Osteocyte (in vitro differentiated cells): ENCODE data around the gene PLS3. TPM values are rescaled to one million over a fixed set of nuclear protein-coding genes. Genes with fewer than 3 reads are reported as not detected.

Source experiments
- DNase-seq: peaks from one replicate; pipeline ENCODE4 v3.0.0; 2021; ENCODE audit warnings: mixed read lengths; ENCODE audit not compliant: unreplicated experiment; ENCODE audit errors: extremely low spot score
- H3K27ac Mint-ChIP-seq: one replicate; pipeline ENCODE4 v1.8.0; 2021; ENCODE audit warnings: mild to moderate bottlenecking, mixed read lengths; ENCODE audit not compliant: unreplicated experiment
- H3K27me3 Mint-ChIP-seq: one replicate; pipeline ENCODE4 v1.8.0; 2021; ENCODE audit warnings: mixed read lengths; ENCODE audit not compliant: unreplicated experiment
- H3K36me3 Mint-ChIP-seq: one replicate; pipeline ENCODE4 v1.8.0; 2021; ENCODE audit warnings: mixed read lengths; ENCODE audit not compliant: unreplicated experiment
- H3K4me1 Mint-ChIP-seq: one replicate; pipeline ENCODE4 v1.8.0; 2021; ENCODE audit warnings: mixed read lengths; ENCODE audit not compliant: unreplicated experiment
- H3K4me3 Mint-ChIP-seq: one replicate; pipeline ENCODE4 v1.8.0; 2021; ENCODE audit warnings: mild to moderate bottlenecking, moderate library complexity, mixed read lengths; ENCODE audit not compliant: unreplicated experiment
- H3K9me3 Mint-ChIP-seq: one replicate; pipeline ENCODE4 v1.8.0; 2021; ENCODE audit warnings: mixed read lengths; ENCODE audit not compliant: unreplicated experiment
- CTCF ChIP-seq: fragments of 200-600 bp; sonication (generic); IDR thresholded peaks from 2 replicates; pipeline ENCODE4 v1.5.0; 2021; ENCODE audit warnings: antibody characterized with exemption, mild to moderate bottlenecking, moderate library complexity
- total RNA-seq: library from RNA; stranded (reverse); gene quantifications from 2 replicates; pipeline ENCODE4 v1.2.1, GENCODE V29; 2021

PLS3 gene
- total RNA-seq, 1 donor from 2014 or later, result 530 TPM

DNA sequence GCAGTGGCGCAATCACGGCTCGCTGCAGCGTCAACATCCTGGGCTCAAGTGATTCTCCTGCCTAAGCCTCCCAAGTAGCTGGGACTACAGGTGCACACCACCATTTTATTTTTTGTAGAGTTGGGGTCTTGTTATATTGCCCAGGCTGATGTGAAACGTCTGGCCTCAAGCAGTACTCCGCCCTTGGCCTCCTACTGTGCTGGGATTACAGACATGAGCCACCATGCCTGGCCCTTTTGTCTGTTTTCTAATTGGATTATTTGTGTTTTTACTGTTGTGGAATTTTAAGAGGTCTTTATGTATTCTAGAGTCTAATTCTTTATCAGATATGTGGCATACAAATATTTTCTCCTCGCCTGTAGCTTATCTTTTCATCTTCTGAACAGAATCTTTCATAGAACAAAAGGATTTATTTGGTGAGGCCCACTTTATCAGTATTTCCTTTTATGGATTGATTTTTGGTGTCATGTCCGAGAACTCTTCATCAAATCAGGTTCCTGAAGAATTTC lies 18.9 kb downstream of the PLS3 start:
- H3K4me3 Mint-ChIP-seq, result no peak overlapping the region
- no peak for DNase-seq
- no peak for TF ChIP-seq CTCF
- H3K9me3 Mint-ChIP-seq, result no peaks in the 10 kb centered on the region
- peaks cover 42% of the 10 kb centered on the region for H3K36me3 Mint-ChIP-seq
- H3K4me1 Mint-ChIP-seq, result peaks cover 63% of the 10 kb centered on the region
- peak overlapping the region; percentile 52 for H3K27ac Mint-ChIP-seq
- H3K27me3 Mint-ChIP-seq, result no peaks in the 10 kb centered on the region

GRCh38 chrX:115581759-115582615 lies 21.0 kb downstream of the PLS3 start:
- H3K9me3 Mint-ChIP-seq, result no peaks in the 10 kb centered on the region
- no peak for TF ChIP-seq CTCF
- H3K27me3 Mint-ChIP-seq, result no peaks in the 10 kb centered on the region
- H3K27ac Mint-ChIP-seq, result peak overlapping the region; percentile 99
- DNase-seq, result no peak
- H3K4me1 Mint-ChIP-seq, result peaks cover 74% of the 10 kb centered on the region
- no peak overlapping the region for H3K4me3 Mint-ChIP-seq
- peaks cover 29% of the 10 kb centered on the region for H3K36me3 Mint-ChIP-seq

GRCh38 chrX:115582616-115583495 lies 21.9 kb downstream of the PLS3 start:
- H3K4me3 Mint-ChIP-seq, result peak overlapping the region; percentile 72
- DNase-seq, result no peak
- no peak for TF ChIP-seq CTCF
- peak overlapping the region; percentile 99 for H3K27ac Mint-ChIP-seq
- H3K36me3 Mint-ChIP-seq, result peaks cover 23% of the 10 kb centered on the region
- H3K9me3 Mint-ChIP-seq, result no peaks in the 10 kb centered on the region
- peaks cover 75% of the 10 kb centered on the region for H3K4me1 Mint-ChIP-seq
- H3K27me3 Mint-ChIP-seq, result no peaks in the 10 kb centered on the region

GRCh38 chrX:115583496-115584004 lies 22.6 kb downstream of the PLS3 start:
- H3K9me3 Mint-ChIP-seq, result no peaks in the 10 kb centered on the region
- peak overlapping the region; percentile 99 for H3K27ac Mint-ChIP-seq
- peaks cover 18% of the 10 kb centered on the region for H3K36me3 Mint-ChIP-seq
- no peak for DNase-seq
- peaks cover 79% of the 10 kb centered on the region for H3K4me1 Mint-ChIP-seq
- TF ChIP-seq CTCF, result no peak
- H3K27me3 Mint-ChIP-seq, result no peaks in the 10 kb centered on the region
- H3K4me3 Mint-ChIP-seq, result peak overlapping the region; percentile 72
